GM12801 (cell line): ENCODE data around the gene RXFP4.

Source experiments
- CTCF ChIP-seq: IDR thresholded peaks from one replicate; pipeline ENCODE4 v1.5.1; 2011; ENCODE audit warnings: control low read depth; ENCODE audit not compliant: insufficient read length; ENCODE audit errors: extremely low read depth

The RXFP4 gene

GRCh38 chr1:155933591-155934096, 7.8 kb upstream of the RXFP4 start:
- TF ChIP-seq CTCF = no peak

GRCh38 chr1:155934097-155934935, 7.1 kb upstream of the RXFP4 start, which contains the start of gene KHDC4:
KHDC4 (minus strand) TSS chr1:155934413; CDS start chr1:155934373, 40 bp downstream.
- no peak for TF ChIP-seq CTCF

- no peak for TF ChIP-seq CTCF
Observed at GRCh38 chr1:155934936-155935590, 6.4 kb upstream of the RXFP4 start.

- no peak for TF ChIP-seq CTCF
Observed at GRCh38 chr1:155938220-155938627, 3.2 kb upstream of the RXFP4 start.

- no peak for TF ChIP-seq CTCF
Observed at GRCh38 chr1:155940482-155940992, 901 bp upstream of the RXFP4 start.

- no peak for TF ChIP-seq CTCF
Observed at GRCh38 chr1:155941845-155942531, 550 bp downstream of the RXFP4 start.
